CD4-positive, alpha-beta T cell treated with Interleukin-12 subunit alpha and Interleukin-12 subunit beta, for 1 hour (primary cell): Measurements from ENCODE around the gene MYOM3.
"Not testable (repeated sequence)": the region's sequence is repeated elsewhere in the genome, so short reads cannot be mapped to it uniquely, and the experiment has no call there.

Experiments
- DNase-seq: peaks from one replicate; pipeline ENCODE4 v3.0.0-alpha.2; 2020

MYOM3 gene

GRCh38 chr1:24022581-24023361 lies 89.2 kb downstream of the MYOM3 start:
- no peak for DNase-seq

DNA sequence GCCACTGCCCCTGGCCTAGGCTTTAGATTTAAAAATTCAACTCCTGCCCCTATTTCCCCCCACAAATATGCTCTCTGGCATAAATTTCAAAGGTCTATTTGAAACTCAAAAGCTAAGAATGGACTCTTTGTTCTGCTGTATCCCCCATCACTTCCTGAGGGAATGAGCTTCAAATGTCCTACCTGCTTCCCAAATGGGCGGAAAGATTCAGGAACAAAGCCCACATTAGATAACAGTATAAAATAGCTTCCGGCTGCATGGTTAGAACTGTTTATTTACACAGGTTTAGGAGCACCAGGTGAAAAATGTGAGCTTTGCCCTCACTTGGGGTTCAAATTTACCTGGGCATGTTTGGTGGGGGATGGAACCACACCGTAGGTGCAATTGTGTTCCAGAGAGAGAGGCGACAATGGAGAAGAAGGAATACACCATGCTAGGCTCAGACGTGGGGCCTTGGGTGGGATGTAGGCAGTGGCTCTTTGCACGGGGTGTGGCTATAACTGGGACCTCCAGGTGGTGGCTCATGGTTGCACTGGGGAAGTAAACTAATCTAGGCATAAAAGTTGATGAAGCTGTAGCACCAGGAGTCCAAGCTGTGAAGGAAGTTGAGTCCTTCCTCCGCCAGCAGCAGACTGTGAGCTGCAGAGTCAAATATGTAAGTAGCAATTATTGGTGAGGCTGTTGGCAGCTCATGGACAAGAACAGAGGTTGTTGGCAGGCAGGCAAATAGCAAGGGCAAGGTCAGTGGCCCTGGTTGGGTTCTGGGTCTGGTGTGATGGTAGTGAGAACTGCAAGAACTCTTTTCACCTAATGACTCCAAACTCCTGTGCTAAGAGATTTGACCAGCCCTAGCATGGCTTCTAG lies 90.3 kb downstream of the MYOM3 start:
- DNase-seq, result no peak

DNA sequence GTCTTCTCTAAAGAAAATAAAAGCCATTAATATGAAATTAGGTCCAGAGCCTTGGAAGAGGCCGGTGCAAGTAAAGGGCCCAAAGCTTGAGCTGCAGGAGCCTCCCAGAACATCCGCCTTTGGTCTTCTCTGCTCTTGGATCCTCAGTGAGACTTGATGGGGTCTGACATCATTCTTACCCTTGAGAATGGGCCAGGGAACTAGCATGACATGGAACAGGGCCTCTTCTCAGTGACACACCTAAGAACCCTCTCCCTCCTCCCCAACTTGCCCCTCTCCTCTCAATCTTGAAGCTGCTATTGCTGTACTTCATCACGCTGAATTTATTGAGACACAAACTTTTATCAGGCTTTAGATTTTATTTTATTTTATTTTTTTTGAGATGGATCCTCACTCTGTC lies 91.5 kb downstream of the MYOM3 start:
- DNase-seq, result no peak

DNA sequence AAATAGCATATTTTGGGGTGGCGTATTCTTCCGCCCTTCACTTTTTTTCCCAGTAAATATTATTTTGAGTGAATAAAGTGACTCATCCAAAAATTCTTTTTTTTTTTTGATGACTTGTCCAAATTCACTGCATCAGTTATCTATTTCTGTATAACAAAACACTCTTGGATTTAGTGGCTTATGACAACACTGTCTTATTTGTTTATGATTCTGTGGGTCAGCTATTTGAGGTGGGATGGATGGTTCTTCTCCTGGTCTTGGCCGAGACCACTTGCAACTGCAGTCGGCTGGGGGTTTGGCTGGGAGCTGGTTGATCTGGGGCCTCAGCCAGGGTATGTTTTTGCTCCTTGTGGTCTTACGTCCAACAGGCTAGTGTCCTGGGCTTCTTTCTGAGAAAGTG lies 91.9 kb downstream of the MYOM3 start:
- DNase-seq, result no peak

- no peak for DNase-seq
Observed at GRCh38 chr1:24018611-24019580, 93.0 kb downstream of the MYOM3 start.

- no peak for DNase-seq
Observed at GRCh38 chr1:24015221-24016210, 96.4 kb downstream of the MYOM3 start.

- DNase-seq, result not testable (repeated sequence)
Observed at GRCh38 chr1:24012878-24013277, 99.1 kb downstream of the MYOM3 start.

GRCh38 chr1:24010650-24011049 lies 101.3 kb downstream of the MYOM3 start:
- no peak for DNase-seq

DNA sequence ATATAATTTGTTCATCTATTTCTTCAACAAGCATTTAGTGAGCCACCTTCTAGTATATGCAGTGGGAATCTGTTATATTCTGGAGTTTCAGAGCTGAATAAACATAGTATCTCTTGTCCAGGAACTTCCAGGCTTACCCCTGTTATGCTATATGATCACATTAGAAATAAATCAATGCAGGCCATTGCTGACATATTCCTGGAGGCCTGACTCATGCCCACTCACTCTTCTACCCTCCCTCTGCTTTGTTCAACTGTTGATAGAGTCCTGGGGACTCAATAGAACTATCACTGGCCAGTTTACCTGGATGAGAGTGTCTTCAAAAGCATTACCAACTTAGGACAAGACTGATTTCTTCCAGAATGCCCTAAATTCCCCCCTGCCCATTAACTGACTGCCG lies 102.5 kb downstream of the MYOM3 start:
- DNase-seq, result no peak

DNA sequence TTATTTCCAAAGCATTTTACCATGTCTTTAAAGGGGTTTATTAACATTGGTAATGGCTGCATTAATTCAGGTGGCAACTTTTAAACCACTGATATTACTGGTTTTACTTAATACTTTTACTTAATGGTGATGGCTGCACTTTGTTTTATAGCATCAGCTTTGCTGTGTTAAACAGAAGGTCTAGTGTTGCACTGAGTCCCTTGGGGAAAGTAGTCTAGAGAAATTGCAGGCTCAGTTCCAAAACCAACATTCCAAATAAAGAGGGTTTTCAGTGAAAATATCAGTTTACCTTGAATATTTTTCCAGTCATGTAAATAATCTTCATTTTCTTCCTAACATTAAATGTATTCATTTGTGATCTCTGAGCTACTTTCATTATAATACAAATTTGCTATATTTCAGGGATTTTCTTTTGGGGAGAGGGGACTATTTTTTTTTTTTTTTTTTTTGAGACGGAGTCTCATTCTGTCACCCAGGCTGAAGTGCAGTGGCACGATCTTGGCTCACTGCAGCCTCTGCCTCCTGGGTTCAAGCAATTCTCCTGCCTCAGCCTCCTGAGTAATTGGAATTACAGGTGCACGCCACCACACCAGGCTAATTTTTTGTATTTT lies 103.3 kb downstream of the MYOM3 start:
- not testable (repeated sequence) for DNase-seq

- DNase-seq, result no peak
Observed at GRCh38 chr1:24007079-24007478, 104.9 kb downstream of the MYOM3 start.
